ENCODE data around the gene MAP2K2. TPM values are rescaled to one million over a fixed set of nuclear protein-coding genes. Genes with fewer than 3 reads are reported as not detected.

The MAP2K2 gene
- total and polyA plus RNA-seq, 9 of the 15 experiments (the other 6 are each of a cell fraction or from before 2014, with no cell fraction given): 1.0 to 151 (median 58.3) TPM

- TF ChIP-seq SMARCC2 (IDR thresholded peaks at IDR 0.05; ENCODE audit: low read depth) (no peak), ZBTB2 (IDR thresholded peaks at IDR 0.05) (no peak), LARP7 (IDR thresholded peaks at IDR 0.05) (no peak), ZNF217 (CRISPR knock-in tag; IDR thresholded peaks at IDR 0.05) (no peak), CSDE1 (IDR thresholded peaks at IDR 0.05) (no peak), ZNF165 (CRISPR knock-in tag; IDR thresholded peaks at IDR 0.05; ENCODE audit: borderline replicate concordance) (no peak), THRB (CRISPR knock-in tag; conservative IDR thresholded peaks at IDR 0.05) (no peak), HNRNPLL (IDR thresholded peaks at IDR 0.05; ENCODE audit: low read depth, low read length, poor library complexity, severe bottlenecking) (no peak), CBX2 (IDR thresholded peaks at IDR 0.05; ENCODE audit: insufficient read depth, low read length, poor library complexity, severe bottlenecking) (no peak), SMARCA4 (IDR thresholded peaks at IDR 0.05) (no peak)
Measured at GRCh38 chr19:4062419-4063368, 61.2 kb downstream of the MAP2K2 start (continued).
